IPS-NIHi7 (cell line): ENCODE data around the gene BICDL1.
A peak's percentile ranks its signal among the peaks of the same experiment; 100 is the strongest.
"Not testable (repeated sequence)": the region's sequence is repeated elsewhere in the genome, so short reads cannot be mapped to it uniquely, and the experiment has no call there.

ENCODE experiments used
- DNase-seq: peaks from one replicate; pipeline ENCODE4 v3.0.0; 2012; ENCODE audit warnings: mixed read lengths; ENCODE audit errors: extremely low spot score

BICDL1 gene

DNA sequence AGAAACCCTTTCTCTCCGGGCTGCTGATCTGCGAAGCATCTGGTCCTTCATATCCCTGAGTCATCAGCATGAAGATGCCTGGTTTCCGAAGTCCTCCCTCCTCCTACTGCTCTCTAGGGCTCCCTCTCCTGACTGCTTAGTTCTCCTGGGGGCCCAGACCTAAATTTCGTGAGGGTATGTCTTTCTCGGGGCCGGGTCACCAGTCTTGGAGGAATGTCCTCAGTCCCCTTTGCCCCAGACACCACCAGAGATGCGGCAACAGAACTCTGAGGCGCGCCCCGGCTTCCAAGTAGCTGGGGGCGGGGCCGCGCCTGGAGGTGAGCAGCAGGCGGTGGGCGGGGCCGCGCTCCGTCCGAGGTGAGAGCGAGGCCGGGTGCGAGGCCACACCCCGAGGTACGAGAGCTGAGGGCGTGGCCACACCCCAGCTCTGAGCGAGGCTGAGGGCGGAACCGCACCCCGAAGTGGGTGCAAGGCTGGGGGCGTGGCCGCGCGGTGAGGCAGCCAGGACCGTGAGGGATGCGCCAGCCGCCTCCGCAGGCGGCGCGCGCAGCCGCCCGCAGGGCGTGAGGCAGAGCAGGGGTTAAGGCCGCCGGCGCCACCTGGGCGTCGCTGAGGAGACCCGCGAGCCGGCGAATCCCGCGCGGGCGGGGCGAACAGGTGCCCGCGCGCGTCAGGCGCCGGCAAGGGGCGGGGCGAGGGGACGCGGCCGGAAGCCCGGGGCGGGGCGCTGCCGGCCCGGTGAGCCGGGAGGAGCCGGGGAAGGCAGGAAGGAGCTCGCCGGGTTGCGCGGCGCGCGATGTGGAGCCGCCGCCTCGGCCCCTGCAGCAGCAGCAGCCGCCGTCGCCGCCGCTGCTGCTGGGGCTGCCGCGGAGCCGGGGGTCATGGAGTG, at the start of gene BICDL1:
Gene BICDL1 (plus strand): TSS at position 765 of the 889 bp plus-strand sequence. CDS start 633 bp downstream, outside the sequence.
- peak; percentile 96 for DNase-seq

- no peak for DNase-seq
Observed at GRCh38 chr12:119940897-119941296, 48.1 kb upstream of the BICDL1 start.

DNA sequence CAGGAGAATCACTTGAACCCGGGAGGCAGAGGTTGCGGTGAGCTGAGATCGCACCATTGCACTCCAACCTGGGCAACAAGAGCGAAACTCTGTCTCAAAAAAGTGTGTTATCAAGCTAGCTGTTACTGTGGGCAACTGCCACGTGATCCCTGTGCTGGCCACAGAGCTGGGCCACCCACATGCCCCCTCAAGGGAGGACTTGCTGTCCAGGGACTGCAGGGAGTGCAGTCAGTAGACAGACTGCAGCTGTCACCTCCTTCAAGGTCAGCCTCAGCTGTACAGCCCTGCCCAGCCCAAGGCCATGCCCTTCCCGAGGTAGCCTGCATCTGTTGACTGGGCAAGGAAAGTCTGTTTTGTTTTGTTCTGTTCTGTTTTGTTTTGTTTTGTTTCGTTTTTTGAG, 46.6 kb upstream of the BICDL1 start:
- DNase-seq, result no peak

- no peak for DNase-seq
Observed at GRCh38 chr12:119946213-119946612, 42.8 kb upstream of the BICDL1 start.

DNA sequence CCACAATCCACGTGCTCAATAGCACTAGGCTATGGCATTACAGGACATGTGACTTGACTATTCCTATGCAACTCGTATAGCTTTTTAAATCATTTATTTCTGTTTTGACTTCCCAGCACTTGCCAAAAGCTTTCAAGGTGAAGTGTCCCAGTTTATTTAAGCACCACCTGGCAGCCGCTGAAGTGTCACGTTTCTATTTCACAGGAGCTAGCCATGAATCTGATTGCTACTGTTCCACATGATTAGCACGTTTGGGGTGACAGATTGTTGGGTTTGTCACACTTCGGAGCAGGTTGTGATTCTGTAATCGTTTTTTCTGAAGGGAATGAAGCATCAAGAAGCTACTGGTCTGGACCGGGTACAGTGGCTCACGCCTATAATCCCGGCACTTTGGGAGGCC, 39.9 kb upstream of the BICDL1 start:
- no peak for DNase-seq

GRCh38 chr12:119949594-119949993, 39.4 kb upstream of the BICDL1 start:
- DNase-seq, result no peak

DNA sequence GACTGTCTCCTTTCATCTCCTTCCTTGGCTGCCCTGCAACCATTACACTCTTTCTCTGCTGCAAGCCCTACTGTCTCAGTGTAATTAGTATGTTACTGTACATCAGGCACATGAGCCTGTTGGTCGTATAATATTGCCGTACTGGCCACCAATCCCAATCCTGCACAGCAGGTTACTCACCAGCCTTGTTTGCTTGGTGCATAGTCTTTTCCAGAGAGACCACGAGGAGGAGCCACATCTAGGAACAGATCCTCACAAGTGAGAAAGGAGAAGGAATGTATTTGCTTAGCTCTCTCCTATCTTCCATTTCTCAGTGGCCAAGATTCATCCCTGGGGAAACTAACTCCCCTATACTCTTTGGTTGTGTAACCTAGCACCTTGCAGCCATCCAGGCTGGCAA, 33.0 kb upstream of the BICDL1 start:
- DNase-seq, result no peak

- DNase-seq, result no peak
Observed at GRCh38 chr12:119957135-119957534, 31.9 kb upstream of the BICDL1 start.

- no peak for DNase-seq
Observed at GRCh38 chr12:119959435-119959834, 29.6 kb upstream of the BICDL1 start.

DNA sequence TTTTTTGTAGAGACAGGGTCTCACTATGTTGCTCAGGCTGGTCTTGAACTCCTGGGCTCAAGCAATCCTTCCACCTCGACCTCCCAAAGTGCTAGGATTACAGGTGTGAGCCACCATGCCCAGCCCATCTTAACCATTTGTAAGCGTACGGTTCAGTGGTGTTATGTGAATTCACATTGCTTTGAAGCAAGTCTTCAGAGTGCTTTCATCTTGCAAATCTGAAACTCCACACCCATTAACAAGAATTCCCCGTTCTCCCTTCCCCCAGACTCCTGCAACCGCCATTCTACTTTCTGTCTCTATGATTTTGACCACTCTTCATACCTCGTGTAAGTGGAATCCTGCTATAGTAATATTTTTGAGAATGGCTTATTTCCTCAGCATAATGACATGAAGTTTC, 24.9 kb upstream of the BICDL1 start:
- no peak for DNase-seq

DNA sequence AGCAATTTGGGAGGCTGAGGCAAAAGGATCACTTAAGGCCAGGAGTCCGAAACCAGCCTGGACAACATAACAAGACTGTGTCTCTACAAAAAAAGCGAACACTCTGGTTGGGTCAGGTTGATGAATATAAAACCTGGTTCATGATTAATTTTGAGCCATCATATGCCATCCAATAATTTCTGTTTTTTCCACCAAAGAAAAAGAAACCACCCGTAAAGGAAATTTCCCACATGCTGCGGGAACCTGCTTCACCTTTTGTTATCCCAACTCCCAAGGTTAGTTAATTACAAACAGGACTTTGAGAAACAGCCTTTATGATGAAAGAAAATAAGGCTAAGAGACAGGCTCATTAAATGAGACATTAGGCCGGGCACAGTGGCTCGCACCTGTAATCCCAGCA, 24.1 kb upstream of the BICDL1 start:
- no peak for DNase-seq

GRCh38 chr12:119980242-119980641, 8.8 kb upstream of the BICDL1 start:
- DNase-seq, result no peak

DNA sequence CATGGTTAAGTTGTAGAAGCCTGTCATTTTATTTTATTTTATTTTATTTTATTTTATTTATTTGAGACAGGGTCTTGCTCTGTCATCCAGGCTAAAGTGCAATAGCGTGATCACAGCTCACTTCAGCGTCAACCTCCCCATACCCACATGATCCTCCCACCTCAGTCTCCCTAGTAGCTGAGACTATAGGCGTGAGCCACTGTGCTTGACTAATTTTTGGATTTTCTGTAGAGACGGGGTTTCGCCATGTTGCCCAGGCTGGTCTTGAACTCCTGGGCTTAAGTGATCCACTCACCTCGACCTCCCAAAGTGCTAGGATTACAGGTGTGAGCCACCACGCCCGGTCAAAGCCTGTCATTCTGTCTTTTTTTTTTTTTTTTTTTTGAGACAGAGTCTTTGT, 8.3 kb upstream of the BICDL1 start:
- not testable (repeated sequence) for DNase-seq

- DNase-seq, result peak; percentile 37
Observed at GRCh38 chr12:119989361-119989730, 310 bp downstream of the BICDL1 start.

GRCh38 chr12:119989731-119990381, 820 bp downstream of the BICDL1 start:
- peak; percentile 87 for DNase-seq

- no peak for DNase-seq
Observed at GRCh38 chr12:119990382-119990874, 1.4 kb downstream of the BICDL1 start.

DNA sequence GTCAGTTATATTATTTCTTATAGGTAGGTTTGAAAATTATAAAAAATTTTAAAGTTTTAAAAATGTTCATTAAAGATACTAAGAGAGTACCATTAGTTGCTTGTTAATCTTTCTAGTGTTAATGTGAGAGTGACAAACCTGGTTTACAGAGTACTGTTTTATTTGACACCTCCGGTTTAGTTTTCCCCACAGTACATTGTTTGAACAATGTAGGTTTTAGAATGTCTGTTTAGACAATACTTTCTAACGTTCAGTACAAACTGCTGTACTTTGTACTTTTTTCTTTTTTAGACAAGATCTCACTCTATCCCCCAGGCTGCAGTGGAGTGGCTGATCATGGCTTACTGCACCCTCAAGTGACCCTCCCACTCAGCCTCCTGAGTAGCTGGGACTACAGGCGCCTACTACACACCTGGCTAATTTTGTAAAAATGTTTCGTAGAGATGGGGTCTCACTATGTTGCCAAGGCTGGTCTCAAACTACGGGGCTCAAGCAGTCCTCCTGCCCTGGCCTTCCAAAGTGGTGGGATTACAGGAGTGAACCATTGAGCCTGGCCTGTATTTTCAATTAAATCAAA, 3.2 kb downstream of the BICDL1 start:
- DNase-seq, result no peak

DNA sequence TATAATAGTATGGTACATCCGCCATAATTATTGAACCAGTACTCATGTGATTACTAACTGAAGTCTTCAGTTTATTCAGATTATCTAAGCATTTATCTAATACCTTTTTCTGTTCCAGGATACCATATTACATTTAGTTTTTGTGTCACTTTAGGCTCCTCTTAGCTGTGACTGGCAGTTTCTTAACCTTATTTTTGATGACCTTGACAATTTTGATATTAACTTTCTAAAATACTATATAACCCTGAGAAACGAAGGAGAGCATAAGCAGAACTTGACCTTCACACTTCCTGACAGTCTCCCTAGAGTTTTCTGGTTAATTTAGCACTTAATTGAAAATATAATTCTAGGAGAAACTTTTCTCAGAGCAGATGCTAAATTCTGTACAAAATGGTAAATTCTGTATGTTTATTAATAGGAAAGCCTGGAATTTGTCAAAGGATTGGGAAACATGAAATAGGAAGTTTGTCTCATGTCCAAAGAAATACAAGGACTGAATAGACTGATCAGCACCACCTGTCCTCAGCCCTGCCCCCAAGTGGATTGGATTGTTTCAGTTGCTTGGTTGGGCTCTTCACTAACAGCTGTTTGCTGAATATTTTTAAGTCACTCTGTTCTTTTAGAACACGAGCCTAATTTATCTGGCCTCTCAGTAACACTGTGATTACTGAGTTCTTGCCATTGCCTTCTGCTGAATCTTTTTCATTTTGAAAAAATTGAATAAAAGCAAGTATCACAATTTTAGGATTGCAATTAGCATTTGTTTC, 6.0 kb downstream of the BICDL1 start:
- no peak for DNase-seq

- no peak for DNase-seq
Observed at GRCh38 chr12:119996417-119996816, 7.4 kb downstream of the BICDL1 start.

DNA sequence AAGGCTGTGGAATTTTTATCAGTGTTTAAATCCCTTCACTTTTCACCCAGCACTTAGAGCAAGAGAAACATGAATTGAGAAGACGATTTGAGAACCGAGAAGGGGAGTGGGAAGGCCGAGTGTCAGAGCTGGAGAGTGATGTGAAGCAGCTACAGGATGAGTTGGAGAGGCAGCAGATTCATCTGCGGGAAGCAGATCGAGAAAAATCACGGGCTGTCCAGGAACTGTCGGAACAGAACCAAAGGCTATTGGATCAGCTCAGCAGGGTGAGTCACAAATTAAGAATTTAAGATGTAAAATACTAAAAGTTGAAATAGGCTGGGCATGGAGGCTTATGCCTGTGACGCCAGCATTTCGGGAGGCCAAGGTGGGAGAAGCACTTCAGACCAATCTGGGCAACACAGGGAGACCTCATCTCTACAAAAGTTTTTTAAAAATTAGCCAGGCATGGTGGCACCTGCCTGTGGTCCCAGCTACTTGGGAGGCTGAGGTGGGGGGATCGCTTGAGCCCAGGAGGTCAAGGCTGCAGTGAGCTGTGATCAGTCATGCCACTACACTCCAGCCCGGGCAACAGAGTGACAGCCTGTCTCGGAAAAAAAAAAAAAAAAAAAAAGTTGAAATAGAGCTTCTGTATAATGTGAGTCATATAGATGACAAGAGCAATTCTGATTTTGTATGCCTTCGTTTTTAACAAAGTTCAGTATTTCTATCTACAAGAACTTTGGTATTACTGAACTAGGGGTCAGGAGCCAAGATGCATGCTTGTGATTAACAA, 9.6 kb downstream of the BICDL1 start:
- no peak for DNase-seq

GRCh38 chr12:120000556-120000955, 11.5 kb downstream of the BICDL1 start:
- no peak for DNase-seq
